Lung (tissue), 12 donors: ENCODE results near the gene ODC1. TPM values are rescaled to one million over a fixed set of nuclear protein-coding genes. Genes with fewer than 3 reads are reported as not detected.

Experiments
- ATAC-seq: fragments of 200-7000 bp; cut with Tn5 transposase; one replicate; pipeline ENCODE4 v1.9.1; 2020; ENCODE audit warnings: moderate number of reproducible peaks; ENCODE audit not compliant: insufficient read depth, low FRiP score
- DNase-seq, 3 donors: peaks; one replicate each; pipeline ENCODE4 v3.0.0-alpha.2; 2013 to 2017
- H3K27ac ChIP-seq, 2 donors: one replicate each; pipeline ENCODE4 v1.5.1; 2013; ENCODE audit warnings: mild to moderate bottlenecking in 2 of 2, moderate library complexity in 2 of 2, control low read depth in 1 of 2, inconsistent platforms in 1 of 2, low read depth in 1 of 2, low read length in 1 of 2
- H3K27me3 ChIP-seq, 3 donors: one replicate each; pipeline ENCODE4 v1.5.1; 2013; ENCODE audit warnings: low read length in 2 of 3; ENCODE audit not compliant: control insufficient read depth in 3 of 3, insufficient read depth in 3 of 3
- H3K36me3 ChIP-seq, 4 donors: one replicate each; pipeline ENCODE4 v1.5.1; 2013; ENCODE audit warnings: low read length in 4 of 4, mild to moderate bottlenecking in 1 of 4, moderate library complexity in 1 of 4; ENCODE audit not compliant: control insufficient read depth in 4 of 4, insufficient read depth in 4 of 4
- H3K4me1 ChIP-seq, 5 donors: one replicate each; pipeline ENCODE4 v1.5.1; 2013; ENCODE audit warnings: low read length in 5 of 5, mild to moderate bottlenecking in 2 of 5, moderate library complexity in 1 of 5; ENCODE audit not compliant: control insufficient read depth in 5 of 5, insufficient read depth in 5 of 5
- H3K4me3 ChIP-seq: one replicate; pipeline ENCODE4 v1.5.1; 2013; ENCODE audit warnings: mild to moderate bottlenecking, control low read depth, moderate library complexity
- H3K9ac ChIP-seq, 2 donors: one replicate each; pipeline ENCODE4 v1.5.1; 2013; ENCODE audit warnings: low read length in 2 of 2, control low read depth in 1 of 2; ENCODE audit not compliant: insufficient read depth in 1 of 2
- H3K9me3 ChIP-seq, 4 donors: one replicate each; pipeline ENCODE4 v1.5.1; 2013; ENCODE audit warnings: low read length in 3 of 4, mild to moderate bottlenecking in 1 of 4, moderate library complexity in 1 of 4; ENCODE audit not compliant: control insufficient read depth in 4 of 4, insufficient read depth in 3 of 4
- CTCF ChIP-seq: IDR thresholded peaks from 2 replicates; pipeline ENCODE4 v1.5.1; 2012; ENCODE audit warnings: mild to moderate bottlenecking; ENCODE audit errors: control extremely low read depth, extremely low read depth
- WGBS, 2 donors: extraction: QIAGEN DNeasy Blood & Tissue Kit; methylation state at CpG; one replicate each; pipeline ENCODE4 v1.1.7; 2013; 5-methylcytosine and 5-hydroxymethylcytosine counted together
- polyA plus RNA-seq, 2 donors: library from polyadenylated mRNA; stranded (reverse); fragments of 200-250 nt; gene quantifications; one replicate each; pipeline ENCODE4 v1.2.1, GENCODE V29; 2013
- total RNA-seq, 2 donors: library from RNA; depleted of rRNA in 1 of 2; stranded (reverse); fragments of >200 nt in 1 of 2; gene quantifications; one replicate each; pipeline ENCODE4 v1.2.1, GENCODE V29; 2014 to 2021
- donor health status: control.
- donor health status: control.
- donor health status: Bipolar disorder and iron deficiency.
- donor health status: healthy.
- donor health status: DM: yes; HTN: yes; CAD: no.

Gene ODC1
- total and polyA plus RNA-seq, 4 donors = 32.5 to 115 (median 75.4) TPM

- H3K27ac ChIP-seq = no peak overlapping the region
- WGBS, 2 donors = 93% methylated on average over 24 of the region's 24 CpGs
- H3K9ac ChIP-seq = no peak overlapping the region
- DNase-seq = no peak
- no peaks in the 10 kb centered on the region for H3K9me3 ChIP-seq
- ATAC-seq = no peak
- no peak overlapping the region for H3K4me3 ChIP-seq
- no peaks in the 10 kb centered on the region for H3K27me3 ChIP-seq
- peaks cover 0 to 7% (median 2%) of the 10 kb centered on the region in 5 donors for H3K4me1 ChIP-seq
- H3K36me3 ChIP-seq = peaks cover 0 to 63% (median under 1%) of the 10 kb centered on the region in 4 donors
- no peak for TF ChIP-seq CTCF
Observed at GRCh38 chr2:10422732-10423399, 25.3 kb downstream of the ODC1 start.

- DNase-seq = no peak
- Histone ChIP-seq H3K9ac (no peak overlapping the region), H3K27me3 (no peaks in the 10 kb centered on the region), H3K27ac (no peak overlapping the region), H3K36me3 (peaks cover 0 to 62% (median under 1%) of the 10 kb centered on the region in 4 donors), H3K9me3 (no peaks in the 10 kb centered on the region), H3K4me3 (no peak overlapping the region), H3K4me1 (peaks cover 0 to 2% (median under 1%) of the 10 kb centered on the region in 5 donors)
- 86 to 95% methylated on average over 6 of the region's 6 CpGs for WGBS, 2 donors
- no peak for ATAC-seq
- no peak for TF ChIP-seq CTCF
Observed at GRCh38 chr2:10422251-10422650, 25.9 kb downstream of the ODC1 start.

GRCh38 chr2:10419553-10420257 is 28.4 kb downstream of the ODC1 start:
- no peak for DNase-seq
- no peak for TF ChIP-seq CTCF
- no peak overlapping the region for H3K9ac ChIP-seq
- H3K9me3 ChIP-seq = no peaks in the 10 kb centered on the region
- H3K36me3 ChIP-seq = peaks cover 0 to 41% (median under 1%) of the 10 kb centered on the region in 4 donors
- H3K27me3 ChIP-seq = no peaks in the 10 kb centered on the region
- no peak for ATAC-seq
- peaks cover 0 to 2% (median 0%) of the 10 kb centered on the region in 5 donors for H3K4me1 ChIP-seq
- 97 to 98% methylated on average over 54 of the region's 54 CpGs for WGBS, 2 donors
- H3K27ac ChIP-seq = no peak overlapping the region
- no peak overlapping the region for H3K4me3 ChIP-seq
